Islet precursor cell (in vitro differentiated cells): ENCODE data around the gene IGF1R.
A peak's percentile ranks its signal among the peaks of the same experiment; 100 is the strongest.

Experiments used
- DNase-seq: peaks from one replicate; pipeline ENCODE4 v3.0.0-alpha.2; 2018

IGF1R gene

GRCh38 chr15:98728811-98729160, 80.4 kb downstream of the IGF1R start:
- no peak for DNase-seq

- no peak for DNase-seq
Observed at GRCh38 chr15:98729446-98730042, 81.2 kb downstream of the IGF1R start.

GRCh38 chr15:98730860-98731711, 82.7 kb downstream of the IGF1R start:
- DNase-seq, result no peak

- no peak for DNase-seq
Observed at GRCh38 chr15:98731712-98732450, 83.5 kb downstream of the IGF1R start.

- DNase-seq, result no peak
Observed at GRCh38 chr15:98733098-98733497, 84.8 kb downstream of the IGF1R start.

GRCh38 chr15:98734466-98735199, 86.3 kb downstream of the IGF1R start:
- DNase-seq, result peak; percentile 43

- no peak for DNase-seq
Observed at GRCh38 chr15:98735304-98735703, 87.0 kb downstream of the IGF1R start.

- DNase-seq, result no peak
Observed at GRCh38 chr15:98735895-98736617, 87.7 kb downstream of the IGF1R start.

GRCh38 chr15:98737159-98737558, 88.8 kb downstream of the IGF1R start:
- peak; percentile 28 for DNase-seq

- DNase-seq, result peak; percentile 65
Observed at GRCh38 chr15:98737721-98738120, 89.4 kb downstream of the IGF1R start.

- DNase-seq, result peak; percentile 37
Observed at GRCh38 chr15:98738689-98739401, 90.5 kb downstream of the IGF1R start.

- DNase-seq, result peak; percentile 3
Observed at GRCh38 chr15:98740295-98740694, 92.0 kb downstream of the IGF1R start.

GRCh38 chr15:98740963-98741362, 92.6 kb downstream of the IGF1R start:
- DNase-seq, result no peak

- DNase-seq, result no peak
Observed at GRCh38 chr15:98743177-98743576, 94.8 kb downstream of the IGF1R start.

- DNase-seq, result no peak
Observed at GRCh38 chr15:98744506-98744905, 96.2 kb downstream of the IGF1R start.

GRCh38 chr15:98745179-98745578, 96.8 kb downstream of the IGF1R start:
- peak; percentile 50 for DNase-seq

- no peak for DNase-seq
Observed at GRCh38 chr15:98745650-98746374, 97.5 kb downstream of the IGF1R start.

GRCh38 chr15:98746375-98747155, 98.2 kb downstream of the IGF1R start:
- peak; percentile 55 for DNase-seq

- no peak for DNase-seq
Observed at GRCh38 chr15:98751767-98752166, 103.4 kb downstream of the IGF1R start.
